Activated T-cell treated with anti-CD3 and anti-CD28 coated beads for 1 hour (primary cell): ENCODE measurements around the gene SHISA9.
"Not testable (repeated sequence)": the region's sequence is repeated elsewhere in the genome, so short reads cannot be mapped to it uniquely, and the experiment has no call there.

Experiments
- DNase-seq: peaks from one replicate; pipeline ENCODE4 v3.0.0-alpha.2; 2020; ENCODE audit warnings: low read depth

Gene SHISA9

GRCh38 chr16:12901597-12902461 is at the start of gene SHISA9:
Gene SHISA9, plus strand, starts transcription at chr16:12901598.
- no peak for DNase-seq

DNA sequence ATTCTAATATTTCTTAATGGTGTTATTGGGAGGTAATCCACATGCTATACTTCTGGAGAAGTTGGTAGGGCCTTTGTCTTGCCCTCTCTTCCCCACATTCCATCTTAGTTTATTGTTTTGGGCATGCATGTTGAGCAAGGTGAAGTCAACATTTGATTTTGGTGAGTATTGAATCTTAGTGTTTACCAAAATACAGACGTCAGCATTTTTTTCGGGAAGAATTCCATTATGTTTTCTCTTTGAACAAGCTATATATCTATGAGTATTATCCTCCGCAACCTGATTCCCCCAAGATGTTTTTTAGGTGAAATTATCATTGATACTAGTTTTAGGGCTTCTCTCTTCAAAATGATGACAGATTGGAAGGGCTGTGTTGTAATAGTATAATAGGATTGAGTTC is 47.4 kb upstream of the SHISA9 start:
- DNase-seq: no peak

DNA sequence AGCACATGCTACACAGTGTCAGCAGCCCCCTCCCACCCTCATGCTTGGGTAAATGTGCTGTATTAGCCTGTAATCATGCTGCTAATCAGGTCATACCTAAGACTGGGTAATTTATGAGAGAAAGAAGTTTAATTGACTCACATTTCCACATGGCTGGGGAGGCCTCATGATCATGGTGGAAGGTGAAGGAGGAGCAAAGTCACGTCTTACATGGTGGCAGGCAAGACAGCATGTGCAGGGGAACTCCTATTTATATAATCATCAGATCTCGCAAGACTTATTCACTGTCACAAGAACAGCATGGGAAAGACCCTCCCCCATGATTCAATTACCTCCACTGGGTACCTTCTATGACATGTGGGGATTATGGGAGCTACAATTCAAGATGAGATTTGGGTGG is 44.0 kb upstream of the SHISA9 start:
- DNase-seq: not testable (repeated sequence)

DNA sequence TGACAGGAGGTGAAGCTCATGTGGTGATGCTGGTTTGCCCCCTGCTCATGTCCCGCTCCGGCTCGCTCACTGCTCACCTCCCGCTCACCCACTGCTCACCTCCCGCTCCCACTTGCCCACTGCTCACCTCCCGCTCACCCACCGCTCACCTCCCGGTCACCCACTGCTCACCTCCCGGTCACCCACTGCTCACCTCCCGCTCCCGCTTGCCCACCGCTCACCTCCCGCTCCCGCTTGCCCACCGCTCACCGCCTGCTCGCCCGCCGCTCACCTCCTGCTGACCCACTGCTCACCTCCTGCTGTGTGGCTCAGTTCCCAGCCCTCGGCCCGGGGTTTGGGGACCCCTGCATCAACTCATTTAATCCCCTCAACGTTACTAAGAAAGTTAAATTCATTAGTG is 39.1 kb upstream of the SHISA9 start:
- DNase-seq: no peak

DNA sequence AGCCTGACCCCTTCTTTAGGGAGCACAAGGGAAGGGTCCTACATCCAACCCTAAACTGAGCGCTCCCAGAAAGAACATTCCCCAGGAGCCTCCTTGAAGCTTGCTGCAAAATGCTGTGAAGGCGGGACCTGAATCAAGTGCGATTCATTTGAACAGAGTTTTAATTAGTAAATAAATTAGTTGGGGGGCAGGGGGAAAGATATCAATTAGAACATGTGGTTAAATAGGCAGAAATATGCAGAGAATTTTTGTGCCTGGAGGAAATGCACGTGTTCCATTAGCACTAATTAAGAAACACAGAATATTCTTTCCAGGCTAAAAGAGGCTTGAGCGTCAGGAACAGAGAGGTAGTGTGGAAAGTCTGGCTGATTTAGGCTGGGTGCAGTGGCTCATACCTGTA is 38.5 kb upstream of the SHISA9 start:
- DNase-seq: no peak

- DNase-seq: no peak
These were observed 34.3 kb upstream of the SHISA9 start for GRCh38 chr16:12866981-12867551.

- DNase-seq: no peak
These were observed 33.2 kb upstream of the SHISA9 start for GRCh38 chr16:12868169-12868568.

GRCh38 chr16:12868788-12869187 is 32.6 kb upstream of the SHISA9 start:
- DNase-seq: no peak

- no peak for DNase-seq
These were observed 31.5 kb upstream of the SHISA9 start for GRCh38 chr16:12869698-12870427.

DNA sequence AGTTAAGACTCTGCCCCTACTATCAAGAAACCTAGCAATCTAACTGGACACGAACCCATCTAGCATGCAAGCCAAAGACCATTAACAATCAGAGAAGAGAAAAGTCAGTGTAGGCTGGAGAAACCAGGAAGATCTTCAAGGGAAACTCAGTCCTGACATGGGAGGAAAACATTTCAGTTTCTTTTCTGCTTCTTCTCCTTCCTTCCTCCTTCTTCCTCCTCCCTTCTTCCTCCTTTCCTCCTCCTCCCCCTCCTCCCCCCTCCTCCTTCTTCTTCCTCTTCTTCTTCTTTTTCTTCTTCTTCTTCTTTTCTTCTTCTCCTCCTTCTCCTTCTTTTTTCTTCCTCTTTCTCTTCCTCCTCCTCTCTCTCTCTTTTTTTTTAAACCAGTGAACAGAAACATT is 29.6 kb upstream of the SHISA9 start:
- no peak for DNase-seq

DNA sequence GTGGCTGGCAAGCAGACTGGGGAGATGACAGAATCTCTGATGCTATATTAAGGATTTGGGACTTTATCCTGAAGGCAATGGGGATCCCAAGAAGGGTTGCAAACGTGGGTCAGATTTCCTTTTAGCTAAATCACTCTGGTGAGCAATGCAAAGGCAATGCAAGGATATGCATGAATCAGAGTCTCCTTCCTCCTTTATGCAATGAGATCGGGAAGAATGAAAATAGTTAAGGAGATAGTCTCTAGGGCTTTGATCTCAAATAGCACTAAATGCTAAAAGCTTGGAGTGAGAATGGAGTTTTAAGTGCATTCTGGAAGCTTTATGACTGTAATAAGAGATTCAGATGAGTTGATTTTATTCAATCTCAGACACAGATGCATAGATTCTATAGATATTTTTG is 27.2 kb upstream of the SHISA9 start:
- no peak for DNase-seq

DNA sequence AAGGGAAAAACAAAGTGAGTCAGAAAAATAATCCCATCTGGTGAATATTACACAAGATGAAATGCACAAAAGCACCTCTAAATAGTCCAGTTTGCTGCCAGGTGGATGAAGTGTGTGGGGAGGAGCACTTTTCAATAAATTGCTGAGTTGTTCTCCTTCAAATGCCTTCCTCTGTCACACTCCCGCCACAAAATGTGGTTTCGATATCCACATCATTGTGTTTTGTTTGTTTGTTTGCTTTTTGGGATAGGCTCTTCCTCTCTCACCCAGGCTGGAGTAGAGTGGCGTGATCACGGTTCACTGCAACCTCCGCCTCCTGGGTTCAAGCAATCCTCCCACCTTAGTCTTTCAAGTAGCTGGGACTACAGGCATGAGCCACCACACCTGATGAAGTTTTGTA is 24.6 kb upstream of the SHISA9 start:
- DNase-seq: no peak

DNA sequence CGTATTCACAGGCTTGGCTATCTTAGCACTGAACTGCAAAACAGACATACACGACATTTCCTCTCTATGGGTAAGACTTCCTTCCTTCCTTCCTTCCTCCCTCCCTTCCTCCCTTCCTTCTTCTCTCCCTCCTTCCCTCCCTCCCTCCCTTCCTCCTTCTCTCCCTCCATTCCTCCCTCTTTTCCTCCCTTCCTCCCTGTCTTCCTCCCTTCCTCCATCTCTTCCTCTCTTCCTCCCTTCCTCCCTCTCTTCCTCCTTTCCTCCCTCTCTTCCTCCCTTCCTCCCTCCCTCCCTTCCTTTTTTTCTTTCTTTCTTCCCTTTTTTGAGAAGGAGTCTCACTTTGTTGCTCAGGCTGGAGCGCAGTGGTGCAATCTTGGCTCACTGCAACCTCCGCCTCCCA is 22.4 kb upstream of the SHISA9 start:
- no peak for DNase-seq

GRCh38 chr16:12879812-12880211 is 21.6 kb upstream of the SHISA9 start:
- no peak for DNase-seq

GRCh38 chr16:12881182-12881581 is 20.2 kb upstream of the SHISA9 start:
- no peak for DNase-seq

GRCh38 chr16:12881740-12882139 is 19.7 kb upstream of the SHISA9 start:
- no peak for DNase-seq

GRCh38 chr16:12885742-12886141 is 15.7 kb upstream of the SHISA9 start:
- DNase-seq: no peak

DNA sequence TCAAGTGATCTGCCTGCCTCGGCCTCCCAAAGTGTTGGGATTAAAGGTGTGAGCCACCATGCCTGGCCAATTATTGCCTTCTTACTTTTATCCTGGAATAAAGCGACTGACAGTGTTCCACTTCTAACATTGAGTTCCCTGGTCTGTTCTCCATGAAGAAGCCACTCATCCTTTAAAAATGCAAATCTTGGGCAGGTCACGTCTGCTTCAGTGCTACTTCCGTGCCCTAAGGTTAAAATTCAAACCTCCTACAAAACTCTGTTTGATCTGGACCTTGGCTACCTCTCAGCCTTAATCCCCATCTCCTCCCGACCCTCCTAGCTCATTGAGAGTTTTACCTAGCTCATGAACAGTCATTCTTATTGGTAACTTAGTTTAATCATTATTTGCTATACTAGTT is 9.6 kb upstream of the SHISA9 start:
- no peak for DNase-seq

DNA sequence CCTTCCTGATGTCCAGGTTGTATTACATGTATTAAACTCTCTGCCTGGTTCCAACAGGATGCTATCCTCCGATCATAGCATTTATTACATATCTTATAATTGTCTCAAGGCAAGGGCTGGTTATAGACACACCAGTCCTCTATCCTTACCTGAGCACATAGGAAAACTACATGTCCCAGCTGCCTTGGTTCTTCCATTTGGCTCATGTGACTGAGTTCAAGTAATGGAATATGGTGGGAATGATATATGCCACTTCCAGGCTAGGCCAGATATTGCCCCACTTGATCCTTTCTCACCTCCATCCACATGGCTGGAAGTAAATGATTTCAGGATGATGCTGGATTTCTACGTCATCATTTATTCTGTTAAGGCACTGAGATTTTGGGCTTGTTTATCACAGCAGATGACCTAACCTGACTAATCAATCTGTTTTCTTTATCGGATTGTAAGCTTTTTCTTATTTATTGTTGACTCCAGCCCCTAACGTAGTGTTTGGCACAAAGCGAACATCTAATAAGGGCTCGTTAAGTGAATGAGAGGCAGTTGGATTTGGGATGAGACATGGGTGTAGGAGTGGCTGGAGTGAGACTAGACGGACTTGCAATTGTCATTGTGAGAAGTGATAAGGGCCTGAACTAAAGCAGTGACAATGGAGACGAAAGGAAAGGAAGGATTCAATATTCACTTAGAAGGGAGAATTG is 8.2 kb upstream of the SHISA9 start:
- no peak for DNase-seq

GRCh38 chr16:12896562-12896961 is 4.8 kb upstream of the SHISA9 start:
- DNase-seq: no peak

DNA sequence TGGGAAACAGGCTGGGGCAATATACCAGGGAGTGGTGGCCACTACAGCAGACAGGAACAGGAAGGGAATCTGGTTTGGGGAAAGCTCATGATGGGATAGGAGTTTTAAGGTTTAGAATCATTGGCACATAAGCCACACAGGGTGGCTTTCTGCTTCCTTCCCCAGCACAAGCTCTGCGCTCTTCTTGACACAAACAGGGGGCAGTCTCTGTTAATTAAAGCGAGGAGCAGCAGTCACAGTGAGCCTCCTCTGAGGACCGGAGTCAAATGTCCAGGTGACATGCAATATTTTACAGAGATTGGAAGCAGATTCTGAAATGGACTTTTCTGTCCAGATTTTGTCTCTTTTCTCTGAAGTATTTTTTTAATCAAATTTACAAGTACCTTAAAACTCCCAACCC is 2.8 kb upstream of the SHISA9 start:
- no peak for DNase-seq

DNA sequence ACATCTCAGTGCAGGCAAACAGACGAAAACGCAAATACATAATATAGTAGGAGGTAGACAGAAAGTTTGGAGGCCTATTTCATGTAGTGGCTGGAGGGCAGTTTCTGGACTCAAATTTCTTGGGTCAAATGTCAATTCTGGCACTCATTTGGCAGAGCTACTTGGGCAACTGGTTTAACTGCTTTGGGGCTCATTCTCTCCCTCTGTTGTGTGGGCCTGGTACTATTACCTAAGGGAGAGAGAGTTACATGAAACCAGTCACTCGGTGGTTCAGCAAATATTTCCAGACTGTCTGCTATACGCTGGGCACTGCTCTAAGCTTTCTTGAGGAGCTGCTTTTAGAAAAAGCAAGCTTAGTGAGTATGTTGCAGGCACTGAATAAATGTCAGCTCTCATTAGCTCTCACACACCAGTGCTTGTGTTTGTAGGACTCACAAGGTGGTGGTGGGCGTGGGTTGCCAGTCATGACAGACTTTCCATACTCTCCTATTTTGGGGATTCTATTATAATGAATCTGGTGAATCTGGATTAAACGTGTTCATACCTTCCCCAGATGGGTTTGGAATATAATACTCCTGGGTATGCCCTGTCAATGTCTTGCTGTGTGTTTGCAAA is 1.8 kb upstream of the SHISA9 start:
- no peak for DNase-seq
